IMR-90 (cell line): ENCODE measurements around the gene BEAN1. TPM values are rescaled to one million over a fixed set of nuclear protein-coding genes. Genes with fewer than 3 reads are reported as not detected.

Experiments
- ATAC-seq: fragments of 200-7000 bp; cut with Tn5 transposase; 2 replicates; pipeline ENCODE4 v1.9.1; 2020; ENCODE audit warnings: low read depth, mild to moderate bottlenecking, moderate library complexity
- BruUV-seq: library from RNA; stranded (reverse); fragments of 400-500 nt; replicated peaks from 2 replicates; lab custom pipeline; 2021; lab: Mats Ljungman, UMichigan
- CTCF ChIA-PET: fragments of 300-600 bp; formaldehyde crosslinking; extraction: SDS; loops from one replicate; lab custom pipeline; 2021; ENCODE audit warnings: antibody characterized with exemption; lab: Yijun Ruan, JAX
- POLR2A ChIA-PET: fragments of 300-600 bp; sonication (Branson Sonifier 250); formaldehyde crosslinking; loops from one replicate; lab custom pipeline; 2022; ENCODE audit warnings: antibody characterized with exemption; ENCODE audit not compliant: unreplicated experiment; lab: Charles Lee
- DNase-seq: peaks from one replicate; pipeline ENCODE4 v3.0.0; 2013
- H2AFZ ChIP-seq: replicated peaks from 2 replicates; pipeline ENCODE3; 2013; ENCODE audit warnings: low read length, mild to moderate bottlenecking; ENCODE audit not compliant: poor library complexity
- H2AK5ac ChIP-seq: 2 replicates; pipeline ENCODE4 v1.6.1; 2013; ENCODE audit warnings: low read depth, low read length, inconsistent platforms
- H2AK9ac ChIP-seq: replicated peaks from 2 replicates; pipeline ENCODE3; 2013; ENCODE audit warnings: mild to moderate bottlenecking, low read depth, low read length, moderate library complexity; ENCODE audit not compliant: poor library complexity
- H2BK120ac ChIP-seq: 2 replicates; pipeline ENCODE4 v1.6.1; 2013; ENCODE audit warnings: low read depth, low read length, inconsistent platforms
- H2BK15ac ChIP-seq: 3 replicates; pipeline ENCODE4 v1.6.1; 2013; ENCODE audit warnings: low read depth, low read length, inconsistent platforms
- H2BK20ac ChIP-seq: 2 replicates; pipeline ENCODE4 v1.6.1; 2013; ENCODE audit warnings: low read depth, mild to moderate bottlenecking, inconsistent platforms, low read length, moderate library complexity
- H2BK5ac ChIP-seq: 2 replicates; pipeline ENCODE4 v1.6.1; 2013; ENCODE audit warnings: mild to moderate bottlenecking, low read depth, low read length, inconsistent platforms; ENCODE audit not compliant: poor library complexity, severe bottlenecking
- H3K14ac ChIP-seq: replicated peaks from 2 replicates; pipeline ENCODE4 v1.6.1; 2013; ENCODE audit warnings: low read depth, low read length, inconsistent platforms
- H3K18ac ChIP-seq: 2 replicates; pipeline ENCODE4 v1.6.1; 2013; ENCODE audit warnings: low read depth, low read length, control low read depth
- H3K23ac ChIP-seq: 2 replicates; pipeline ENCODE4 v1.6.1; 2013; ENCODE audit warnings: low read depth, low read length, inconsistent platforms
- H3K27ac ChIP-seq: 2 replicates; pipeline ENCODE4 v1.5.1; 2013; ENCODE audit warnings: mild to moderate bottlenecking, control low read depth, low read length; ENCODE audit not compliant: insufficient read depth
- H3K27me3 ChIP-seq: 2 replicates; pipeline ENCODE4 v1.6.1; 2013; ENCODE audit warnings: low read length; ENCODE audit not compliant: control insufficient read depth, insufficient read depth
- H3K36me3 ChIP-seq: 2 replicates; pipeline ENCODE4 v1.6.1; 2013; ENCODE audit warnings: low read length, mixed read lengths; ENCODE audit not compliant: control insufficient read depth, insufficient read depth
- H3K4ac ChIP-seq: 2 replicates; pipeline ENCODE4 v1.6.1; 2013; ENCODE audit warnings: low read depth, low read length, inconsistent platforms
- H3K4me1 ChIP-seq: 2 replicates; pipeline ENCODE4 v1.6.1; 2013; ENCODE audit warnings: low read length, mixed read lengths; ENCODE audit not compliant: control insufficient read depth, insufficient read depth
- H3K4me2 ChIP-seq: 2 replicates; pipeline ENCODE4 v1.6.1; 2013; ENCODE audit warnings: low read depth, mild to moderate bottlenecking, control low read depth, low read length, moderate library complexity
- H3K4me3 ChIP-seq: 2 replicates; pipeline ENCODE4 v1.5.1; 2013; ENCODE audit warnings: low read depth, mild to moderate bottlenecking, control low read depth, low read length, moderate library complexity; ENCODE audit not compliant: insufficient read depth
- H3K56ac ChIP-seq: 2 replicates; pipeline ENCODE4 v1.6.1; 2013; ENCODE audit warnings: low read length, inconsistent platforms; ENCODE audit not compliant: insufficient read depth; ENCODE audit errors: extremely low read depth
- H3K79me1 ChIP-seq, 2 experiments: 2 replicates each; pipeline ENCODE4 v1.6.1; 2013; ENCODE audit warnings: low read length in 2 of 2, inconsistent platforms in 1 of 2, low read depth in 1 of 2
- H3K9ac ChIP-seq: 2 replicates; pipeline ENCODE4 v1.6.1; 2013; ENCODE audit warnings: low read depth, low read length, control low read depth
- H3K9me1 ChIP-seq: 2 replicates; pipeline ENCODE4 v1.6.1; 2013; ENCODE audit warnings: low read length, inconsistent platforms; ENCODE audit not compliant: insufficient read depth
- H3K9me3 ChIP-seq: 2 replicates; pipeline ENCODE4 v1.6.1; 2013; ENCODE audit warnings: low read length; ENCODE audit not compliant: control insufficient read depth, insufficient read depth
- H4K20me1 ChIP-seq: 2 replicates; pipeline ENCODE4 v1.6.1; 2013; ENCODE audit warnings: low read length, inconsistent platforms; ENCODE audit not compliant: insufficient read depth
- H4K5ac ChIP-seq: 2 replicates; pipeline ENCODE4 v1.6.1; 2013; ENCODE audit warnings: mild to moderate bottlenecking, low read depth, low read length, control low read depth
- H4K8ac ChIP-seq, 2 experiments: 2 replicates each; pipeline ENCODE4 v1.6.1; 2013; ENCODE audit warnings: low read depth in 2 of 2, low read length in 2 of 2, control low read depth in 1 of 2, inconsistent platforms in 1 of 2
- H4K91ac ChIP-seq: 2 replicates; pipeline ENCODE4 v1.6.1; 2013; ENCODE audit warnings: low read depth, low read length, inconsistent platforms; ENCODE audit not compliant: insufficient read depth
- BHLHE40 ChIP-seq: fragments of 150-350 bp; IDR thresholded peaks from 2 replicates; pipeline ENCODE4 v1.6.1; 2016; ENCODE audit warnings: mild to moderate bottlenecking, low read depth, low read length
- CEBPB ChIP-seq: IDR thresholded peaks from 2 replicates; pipeline ENCODE4 v1.6.1; 2012; ENCODE audit warnings: low read depth, low read length, improper control_type of control experiment
- CHD1 ChIP-seq: IDR thresholded peaks from 2 replicates; pipeline ENCODE4 v1.6.1; 2012; ENCODE audit warnings: low read depth, low read length, improper control_type of control experiment
- FOS ChIP-seq: fragments of 150-350 bp; IDR thresholded peaks from 2 replicates; pipeline ENCODE4 v1.6.1; 2016; ENCODE audit warnings: low read depth, low read length
- MAFK ChIP-seq: IDR thresholded peaks from 2 replicates; pipeline ENCODE4 v1.6.1; 2012; ENCODE audit warnings: low read depth, low read length, improper control_type of control experiment
- MAZ ChIP-seq: IDR thresholded peaks from 2 replicates; pipeline ENCODE4 v1.6.1; 2012; ENCODE audit warnings: low read depth, mild to moderate bottlenecking, low read length, improper control_type of control experiment, moderate library complexity, borderline replicate concordance
- MXI1 ChIP-seq: IDR thresholded peaks from 2 replicates; pipeline ENCODE4 v1.6.1; 2012; ENCODE audit warnings: low read depth, mild to moderate bottlenecking, low read length, moderate library complexity, borderline replicate concordance
- NFE2L2 ChIP-seq: fragments of 150-350 bp; IDR thresholded peaks from 2 replicates; pipeline ENCODE4 v1.6.1; 2016; ENCODE audit warnings: low read depth, mild to moderate bottlenecking, low read length
- POLR2A ChIP-seq: IDR thresholded peaks from 2 replicates; pipeline ENCODE4 v1.6.1; 2012; ENCODE audit warnings: mild to moderate bottlenecking, low read depth, low read length
- RAD21 ChIP-seq: IDR thresholded peaks from 2 replicates; pipeline ENCODE4 v1.6.1; 2012; ENCODE audit warnings: low read length, improper control_type of control experiment
- RCOR1 ChIP-seq: IDR thresholded peaks from 2 replicates; pipeline ENCODE4 v1.6.1; 2012; ENCODE audit warnings: mild to moderate bottlenecking, low read length, improper control_type of control experiment; ENCODE audit not compliant: insufficient replicate concordance
- RFX5 ChIP-seq: IDR thresholded peaks from 2 replicates; pipeline ENCODE4 v1.8.0; 2012; ENCODE audit warnings: low read depth, mild to moderate bottlenecking, low read length, moderate library complexity
- SMC3 ChIP-seq: fragments of 150-350 bp; IDR thresholded peaks from 2 replicates; pipeline ENCODE4 v1.6.1; 2016; ENCODE audit warnings: low read depth, mild to moderate bottlenecking, antibody characterized with exemption, low read length, moderate library complexity
- WGBS, 2 experiments: methylation state at CpG; one replicate each; pipeline versions ENCODE4 v1.1.5 to v1.1.7; 2013; ENCODE audit warnings: missing lambda C conversion rate in 2 of 2; ENCODE audit not compliant: insufficient read length in 1 of 2; ENCODE audit errors: extremely low coverage in 2 of 2; 5-methylcytosine and 5-hydroxymethylcytosine counted together
- dilution Hi-C: fragments of 300-500 bp; cut with HindIII; formaldehyde crosslinking; loops from one replicate; pipeline ENCODE4 v1.14.3; 2018; ENCODE audit warnings: low sequenced_read_pairs; ENCODE audit not compliant: unreplicated experiment
- in situ Hi-C: fragments of 300-500 bp; cut with MboI; formaldehyde crosslinking; loops from 3 replicates; pipeline ENCODE4 v1.14.3; 2019; ENCODE audit warnings: low sequenced_read_pairs, inconsistent platforms, mixed read lengths
- intact Hi-C: fragments of 100-400 bp; cut with micrococcal nuclease; formaldehyde crosslinking; loops from 2 replicates; pipeline ENCODE4 v1.10.0; 2022
- polyA plus RNA-seq, 3 experiments: library from polyadenylated mRNA; depleted of rRNA; stranded (reverse); fragments of >200 nt; gene quantifications; 2 replicates each; pipeline ENCODE4 v1.2.3, GENCODE V29; 2012; ENCODE audit warnings: low replicate concordance in 1 of 3
- total RNA-seq: library from RNA; depleted of rRNA; stranded (reverse); fragments of >200 nt; gene quantifications from 2 replicates; pipeline ENCODE4 v1.2.3, GENCODE V29; 2012
- TF ChIP-seq, protein P1 (sequence below): fragments of 150-350 bp; IDR thresholded peaks from 2 replicates; pipeline ENCODE4 v1.6.1; 2017; ENCODE audit warnings: mild to moderate bottlenecking, antibody characterized with exemption, low read length, low read depth
- TF ChIP-seq, protein P2 (sequence below): fragments of 150-350 bp; IDR thresholded peaks from 2 replicates; pipeline ENCODE4 v1.6.1; 2016; ENCODE audit warnings: low read depth, mild to moderate bottlenecking, low read length, moderate library complexity, borderline replicate concordance
- TF ChIP-seq, protein P3 (sequence below): conservative IDR thresholded peaks from 2 replicates; pipeline ENCODE4 v1.5.1; 2012; ENCODE audit warnings: mild to moderate bottlenecking, low read depth, low read length, improper control_type of control experiment

The BEAN1 gene
- total and polyA plus RNA-seq, 2 of the 4 experiments (the other 2 are of a cell fraction), result not detected

DNA sequence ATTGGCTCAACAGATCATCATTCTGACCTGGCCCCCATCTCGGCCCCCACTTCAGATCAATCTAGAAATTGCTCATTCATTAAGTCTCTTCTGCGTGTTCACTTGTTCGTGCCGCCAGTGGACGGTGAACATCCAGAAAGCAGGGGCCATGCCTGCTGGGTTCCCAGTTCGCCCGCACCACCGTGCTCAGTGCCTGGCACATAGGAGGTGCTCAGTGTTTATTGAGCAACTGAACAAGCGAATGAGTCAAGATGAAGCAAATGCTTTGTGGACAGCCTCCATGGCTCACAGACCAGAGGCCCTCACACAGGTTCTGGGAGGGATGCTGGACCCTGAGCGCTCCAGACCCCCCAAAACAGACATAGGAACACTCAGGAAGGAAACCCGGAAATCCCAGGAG, 13.9 kb downstream of the BEAN1 start:
- intact Hi-C loops (no loop called here), dilution Hi-C loops (no loop called here), in situ Hi-C loops (no loop called here)
- Histone ChIP-seq H4K8ac (no peak overlapping the region), H3K56ac (no peak overlapping the region), H2BK20ac (no peak overlapping the region), H3K23ac (no peak overlapping the region), H3K18ac (no peak overlapping the region), H3K36me3 (no peaks in the 10 kb centered on the region), H3K4me3 (no peak overlapping the region), H3K9me3 (no peaks in the 10 kb centered on the region), H3K79me1 (no peaks in the 10 kb centered on the region), H3K27me3 (peaks cover 58% of the 10 kb centered on the region), H2AFZ (no peak overlapping the region), H2BK15ac (no peak overlapping the region), H2AK5ac (no peak overlapping the region), H2AK9ac (no peak overlapping the region), H2BK5ac (no peak overlapping the region), H3K27ac (no peak overlapping the region), H3K4ac (no peak overlapping the region), H3K4me2 (no peak overlapping the region), H3K14ac (no peak overlapping the region), H3K9me1 (no peaks in the 10 kb centered on the region), H4K5ac (no peak overlapping the region), H4K91ac (no peak overlapping the region), H4K20me1 (no peaks in the 10 kb centered on the region), H3K9ac (no peak overlapping the region), H2BK120ac (no peak overlapping the region), H3K4me1 (no peaks in the 10 kb centered on the region)
- ATAC-seq (no peak), DNase-seq (no peak)
- ChIA-PET POLR2A (no interaction called here), CTCF (no interaction called here)
- no TSS peak for BruUV-seq
- TF ChIP-seq BHLHE40 (no peak), NFE2L2 (no peak), CEBPB (no peak), CHD1 (no peak), SMC3 (no peak), MXI1 (no peak), RAD21 (no peak), RCOR1 (no peak), POLR2A (no peak), MAZ (no peak), MAFK (no peak), FOS (no peak), RFX5 (no peak)
- TF ChIP-seq, protein P1, sequence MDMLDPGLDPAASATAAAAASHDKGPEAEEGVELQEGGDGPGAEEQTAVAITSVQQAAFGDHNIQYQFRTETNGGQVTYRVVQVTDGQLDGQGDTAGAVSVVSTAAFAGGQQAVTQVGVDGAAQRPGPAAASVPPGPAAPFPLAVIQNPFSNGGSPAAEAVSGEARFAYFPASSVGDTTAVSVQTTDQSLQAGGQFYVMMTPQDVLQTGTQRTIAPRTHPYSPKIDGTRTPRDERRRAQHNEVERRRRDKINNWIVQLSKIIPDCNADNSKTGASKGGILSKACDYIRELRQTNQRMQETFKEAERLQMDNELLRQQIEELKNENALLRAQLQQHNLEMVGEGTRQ, result no peak
- TF ChIP-seq, protein P2, sequence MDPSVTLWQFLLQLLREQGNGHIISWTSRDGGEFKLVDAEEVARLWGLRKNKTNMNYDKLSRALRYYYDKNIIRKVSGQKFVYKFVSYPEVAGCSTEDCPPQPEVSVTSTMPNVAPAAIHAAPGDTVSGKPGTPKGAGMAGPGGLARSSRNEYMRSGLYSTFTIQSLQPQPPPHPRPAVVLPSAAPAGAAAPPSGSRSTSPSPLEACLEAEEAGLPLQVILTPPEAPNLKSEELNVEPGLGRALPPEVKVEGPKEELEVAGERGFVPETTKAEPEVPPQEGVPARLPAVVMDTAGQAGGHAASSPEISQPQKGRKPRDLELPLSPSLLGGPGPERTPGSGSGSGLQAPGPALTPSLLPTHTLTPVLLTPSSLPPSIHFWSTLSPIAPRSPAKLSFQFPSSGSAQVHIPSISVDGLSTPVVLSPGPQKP, result no peak
- TF ChIP-seq, protein P3, sequence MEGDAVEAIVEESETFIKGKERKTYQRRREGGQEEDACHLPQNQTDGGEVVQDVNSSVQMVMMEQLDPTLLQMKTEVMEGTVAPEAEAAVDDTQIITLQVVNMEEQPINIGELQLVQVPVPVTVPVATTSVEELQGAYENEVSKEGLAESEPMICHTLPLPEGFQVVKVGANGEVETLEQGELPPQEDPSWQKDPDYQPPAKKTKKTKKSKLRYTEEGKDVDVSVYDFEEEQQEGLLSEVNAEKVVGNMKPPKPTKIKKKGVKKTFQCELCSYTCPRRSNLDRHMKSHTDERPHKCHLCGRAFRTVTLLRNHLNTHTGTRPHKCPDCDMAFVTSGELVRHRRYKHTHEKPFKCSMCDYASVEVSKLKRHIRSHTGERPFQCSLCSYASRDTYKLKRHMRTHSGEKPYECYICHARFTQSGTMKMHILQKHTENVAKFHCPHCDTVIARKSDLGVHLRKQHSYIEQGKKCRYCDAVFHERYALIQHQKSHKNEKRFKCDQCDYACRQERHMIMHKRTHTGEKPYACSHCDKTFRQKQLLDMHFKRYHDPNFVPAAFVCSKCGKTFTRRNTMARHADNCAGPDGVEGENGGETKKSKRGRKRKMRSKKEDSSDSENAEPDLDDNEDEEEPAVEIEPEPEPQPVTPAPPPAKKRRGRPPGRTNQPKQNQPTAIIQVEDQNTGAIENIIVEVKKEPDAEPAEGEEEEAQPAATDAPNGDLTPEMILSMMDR, result no peak
- 88% methylated on average over 7 of the region's 11 CpGs; no CpG with 5 or more reads in 1 of the 2 experiments for WGBS, 2 experiments
